WI38 (cell line): ENCODE results near the gene RSPH3.

Experiments used
- H3K4me3 ChIP-seq: 2 replicates; pipeline ENCODE4 v1.5.1; 2011; ENCODE audit warnings: low read depth, mild to moderate bottlenecking, control low read depth, low read length
- CTCF ChIP-seq: IDR thresholded peaks from 2 replicates; pipeline ENCODE4 v1.5.1; 2012; ENCODE audit warnings: low read depth, mild to moderate bottlenecking, control low read depth, low read length

The RSPH3 gene

DNA sequence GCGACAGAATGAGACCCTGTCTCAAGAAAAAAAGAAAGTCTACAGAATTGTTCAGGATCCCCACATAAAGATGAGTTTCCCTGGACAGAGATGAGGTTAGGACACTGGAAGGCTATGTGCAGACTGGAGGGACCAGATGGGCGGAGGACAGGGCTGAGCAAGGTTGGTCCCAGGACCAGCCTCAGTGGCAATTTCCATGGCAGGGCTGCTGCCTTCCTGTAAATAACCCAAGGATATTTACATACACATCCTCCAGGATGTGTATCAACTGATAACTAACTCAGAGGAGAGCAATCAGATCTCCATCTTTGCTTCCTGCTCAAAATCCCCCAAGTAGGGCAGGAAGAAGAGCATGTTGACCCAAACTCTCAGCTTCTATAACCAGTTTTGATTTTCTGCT, 58.8 kb downstream of the RSPH3 start:
- no peak for TF ChIP-seq CTCF
- H3K4me3 ChIP-seq: no peak overlapping the region

DNA sequence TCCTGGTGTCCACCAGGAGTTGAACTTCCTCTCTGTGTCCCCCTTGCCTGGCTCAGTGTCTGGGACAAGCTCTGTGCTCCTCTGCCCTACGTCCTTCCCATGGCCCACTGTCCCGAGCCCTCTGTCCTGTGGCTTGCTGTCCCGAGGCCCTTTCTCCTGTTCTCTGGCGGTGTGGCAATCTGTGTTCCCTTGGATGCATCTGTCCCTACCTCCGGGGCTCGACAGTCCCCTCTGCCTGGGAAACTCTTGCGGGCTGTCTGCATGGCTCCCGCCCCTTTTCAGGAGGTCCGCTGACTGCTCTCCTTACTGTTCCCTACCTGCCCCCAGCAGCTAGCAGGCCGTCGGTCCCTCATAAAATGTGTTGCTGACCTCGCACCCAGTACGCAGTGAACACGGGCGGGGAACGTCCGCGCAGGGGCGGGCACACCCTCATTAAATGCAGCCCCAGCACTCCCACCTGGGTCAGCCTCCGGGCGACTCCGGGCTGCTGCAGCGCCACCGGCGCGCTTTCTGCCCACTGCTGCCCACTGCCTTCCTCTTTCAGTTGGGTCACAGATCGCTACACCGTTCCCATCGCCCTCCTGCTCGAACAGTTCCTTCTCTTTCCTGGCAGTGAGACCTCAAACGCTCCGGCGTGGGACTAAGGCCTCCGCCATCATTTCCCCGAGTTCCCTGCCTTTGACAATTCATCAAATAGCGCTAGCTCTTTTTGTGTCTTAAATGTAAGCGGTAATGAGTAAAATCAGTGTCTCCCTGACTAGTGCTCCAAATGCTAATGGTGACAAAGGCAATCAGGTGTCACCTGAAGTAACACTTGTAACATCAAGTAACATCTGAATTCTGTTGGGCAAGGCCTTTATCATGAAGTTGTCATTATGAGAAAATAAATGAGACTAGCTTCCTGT, 60.5 kb downstream of the RSPH3 start:
- H3K4me3 ChIP-seq: no peak overlapping the region
- TF ChIP-seq CTCF: no peak

DNA sequence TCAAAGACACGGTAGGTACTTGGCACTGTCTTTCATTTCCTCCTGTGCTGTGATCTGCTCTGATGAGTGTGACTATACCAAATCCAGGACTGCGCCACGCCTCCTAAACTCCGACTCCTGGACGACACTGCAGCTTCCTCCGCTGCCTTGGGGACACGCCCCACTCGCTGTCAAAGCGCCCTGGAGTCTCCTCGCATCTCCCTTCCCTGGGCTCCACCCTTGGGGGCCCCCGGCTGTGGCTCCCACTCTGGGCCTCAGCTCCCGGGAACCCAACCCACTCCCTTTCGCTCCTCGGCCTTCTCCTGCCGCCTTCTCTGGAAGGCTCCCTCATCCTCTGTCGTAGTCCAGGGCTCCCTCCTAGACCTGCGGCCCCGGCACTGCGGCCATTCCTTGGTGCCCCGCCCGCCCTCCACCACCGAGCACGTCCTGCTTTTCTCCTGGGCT, 61.2 kb downstream of the RSPH3 start:
- TF ChIP-seq CTCF: no peak
- H3K4me3 ChIP-seq: no peak overlapping the region

- H3K4me3 ChIP-seq: no peak overlapping the region
- TF ChIP-seq CTCF: no peak
These were observed 61.8 kb downstream of the RSPH3 start for GRCh38 chr6:158938220-158938619.

- TF ChIP-seq CTCF: no peak
- no peak overlapping the region for H3K4me3 ChIP-seq
These were observed 65.8 kb downstream of the RSPH3 start for GRCh38 chr6:158934157-158934556.

GRCh38 chr6:158933079-158933595, 66.9 kb downstream of the RSPH3 start:
- no peak overlapping the region for H3K4me3 ChIP-seq
- no peak for TF ChIP-seq CTCF

DNA sequence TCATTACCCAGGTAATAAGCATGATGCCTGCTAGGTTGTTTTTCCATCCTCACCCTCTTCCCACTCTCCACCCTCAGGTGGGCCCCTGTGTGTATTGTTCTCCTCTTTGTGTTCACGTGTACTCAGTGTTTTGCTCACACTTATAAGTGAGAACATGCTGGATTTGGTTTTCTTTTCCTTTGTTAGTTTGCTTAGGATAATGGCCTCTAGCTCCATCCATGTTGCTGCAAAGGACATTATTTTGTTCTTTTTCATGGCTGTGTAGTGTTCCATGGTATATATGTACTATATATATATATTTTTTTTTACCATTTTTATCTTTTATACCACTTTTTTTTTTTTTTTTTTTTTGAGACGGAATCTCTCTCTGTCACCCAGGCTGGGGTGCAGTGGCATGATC, 71.9 kb downstream of the RSPH3 start:
- no peak overlapping the region for H3K4me3 ChIP-seq
- no peak for TF ChIP-seq CTCF
